HEK293T (cell line): ENCODE results near the gene CD274.

Source experiments
- ELF4 ChIP-seq: fragments of 450-650 bp; IDR thresholded peaks from 2 replicates; pipeline ENCODE4 v1.6.1; 2017; ENCODE audit warnings: antibody characterized with exemption
- FOXM1 ChIP-seq: fragments of 450-650 bp; IDR thresholded peaks from 2 replicates; pipeline ENCODE4 v1.6.1; 2017; ENCODE audit warnings: mild to moderate bottlenecking, borderline replicate concordance

DNA sequence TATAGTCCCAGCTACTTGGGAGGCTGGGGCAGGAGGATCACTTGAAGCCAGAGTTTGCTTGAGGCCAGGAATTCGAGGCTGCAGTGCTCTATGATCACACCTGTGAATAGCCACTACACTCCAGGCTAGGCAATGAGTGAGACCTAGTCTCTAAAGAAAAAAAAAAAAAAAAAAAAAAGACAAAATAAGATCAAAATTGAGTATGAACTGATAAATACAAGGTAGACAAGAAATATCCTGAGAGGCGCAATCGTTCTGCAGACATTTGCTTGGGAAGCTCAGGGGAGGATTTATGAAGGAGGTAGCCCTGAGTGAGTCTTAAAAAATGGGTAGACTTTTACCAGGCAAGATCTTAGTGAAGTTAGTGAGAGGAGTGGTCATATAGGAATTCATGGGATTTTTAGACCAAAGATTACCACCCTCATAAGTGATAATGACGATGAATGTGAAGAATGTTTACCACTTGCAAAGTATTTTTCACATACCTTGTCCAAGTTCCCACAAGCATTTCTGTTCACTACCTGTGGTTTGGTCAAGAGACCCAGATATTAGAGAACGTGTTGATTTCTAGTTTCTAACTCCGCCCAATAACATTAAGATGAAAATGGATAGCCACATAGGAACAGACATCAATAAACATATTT, 64.4 kb downstream of the CD274 start:
- TF ChIP-seq FOXM1 (no peak), ELF4 (no peak)
